Rectal smooth muscle tissue (tissue), 1 donor: Measurements from ENCODE around the gene NDUFB6.
A peak's percentile ranks its signal among the peaks of the same experiment; 100 is the strongest.
"Not testable (repeated sequence)": the region's sequence is repeated elsewhere in the genome, so short reads cannot be mapped to it uniquely, and the experiment has no call there.

Source experiments
- H3K27ac ChIP-seq: one replicate; pipeline ENCODE4 v1.7.0; 2013; ENCODE audit warnings: low read depth, low read length, inconsistent platforms
- H3K27me3 ChIP-seq: one replicate; pipeline ENCODE4 v1.7.0; 2013; ENCODE audit warnings: low read length; ENCODE audit not compliant: control insufficient read depth, insufficient read depth
- H3K36me3 ChIP-seq: one replicate; pipeline ENCODE4 v1.7.0; 2013; ENCODE audit warnings: low read length; ENCODE audit not compliant: control insufficient read depth, insufficient read depth
- H3K4me1 ChIP-seq: one replicate; pipeline ENCODE4 v1.7.0; 2013; ENCODE audit warnings: low read length; ENCODE audit not compliant: control insufficient read depth, insufficient read depth
- H3K4me3 ChIP-seq: one replicate; pipeline ENCODE4 v1.7.0; 2013; ENCODE audit warnings: low read length
- H3K9ac ChIP-seq: one replicate; pipeline ENCODE4 v1.7.0; 2013; ENCODE audit warnings: low read length

Gene NDUFB6

GRCh38 chr9:32554591-32554990, 18.4 kb downstream of the NDUFB6 start:
- H3K4me3 ChIP-seq = no peak overlapping the region
- H3K27me3 ChIP-seq = no peaks in the 10 kb centered on the region
- no peak overlapping the region for H3K9ac ChIP-seq
- H3K36me3 ChIP-seq = no peaks in the 10 kb centered on the region
- no peak overlapping the region for H3K27ac ChIP-seq
- peaks cover 3% of the 10 kb centered on the region for H3K4me1 ChIP-seq

GRCh38 chr9:32554107-32554506, 18.9 kb downstream of the NDUFB6 start:
- H3K9ac ChIP-seq = no peak overlapping the region
- H3K4me3 ChIP-seq = no peak overlapping the region
- H3K4me1 ChIP-seq = peaks cover 5% of the 10 kb centered on the region
- no peaks in the 10 kb centered on the region for H3K27me3 ChIP-seq
- no peaks in the 10 kb centered on the region for H3K36me3 ChIP-seq
- no peak overlapping the region for H3K27ac ChIP-seq

- Histone ChIP-seq H3K27me3 (no peaks in the 10 kb centered on the region), H3K9ac (peak within 1 kb of the TSS; percentile 90), H3K27ac (peak within 1 kb of the TSS; percentile 98), H3K4me3 (peak within 1 kb of the TSS; percentile 96), H3K36me3 (no peaks in the 10 kb centered on the region), H3K4me1 (peaks cover 5% of the 10 kb centered on the region)
These were observed 20.6 kb downstream of the NDUFB6 start, which contains the start of the genes SMIM27 and TOPORS for GRCh38 chr9:32552172-32552872. Gene SMIM27 (plus strand): TSS chr9:32552327. CDS start chr9:32552435, 108 bp downstream. Gene TOPORS (minus strand): TSS chr9:32552586. CDS start chr9:32552436, 150 bp downstream.

GRCh38 chr9:32551276-32552051, 21.5 kb downstream of the NDUFB6 start:
- Histone ChIP-seq H3K27me3 (no peaks in the 10 kb centered on the region), H3K4me3 (peak overlapping the region; percentile 96), H3K36me3 (no peaks in the 10 kb centered on the region), H3K27ac (peak overlapping the region; percentile 98), H3K9ac (peak overlapping the region; percentile 90), H3K4me1 (peaks cover 5% of the 10 kb centered on the region)

GRCh38 chr9:32550562-32551275, 22.2 kb downstream of the NDUFB6 start:
- Histone ChIP-seq H3K36me3 (no peaks in the 10 kb centered on the region), H3K9ac (peak overlapping the region; percentile 90), H3K27me3 (no peaks in the 10 kb centered on the region), H3K4me1 (peaks cover 5% of the 10 kb centered on the region), H3K4me3 (peak overlapping the region; percentile 96), H3K27ac (peak overlapping the region; percentile 98)

- H3K27ac ChIP-seq = peak overlapping the region; percentile 98
- peak overlapping the region; percentile 96 for H3K4me3 ChIP-seq
- no peaks in the 10 kb centered on the region for H3K27me3 ChIP-seq
- peaks cover 5% of the 10 kb centered on the region for H3K4me1 ChIP-seq
- H3K9ac ChIP-seq = peak overlapping the region; percentile 52
- no peaks in the 10 kb centered on the region for H3K36me3 ChIP-seq
These were observed 22.8 kb downstream of the NDUFB6 start for GRCh38 chr9:32550150-32550561.

GRCh38 chr9:32548213-32548612, 24.7 kb downstream of the NDUFB6 start:
- H3K36me3 ChIP-seq, H3K4me1 ChIP-seq, H3K9ac ChIP-seq, H3K27me3 ChIP-seq, H3K27ac ChIP-seq, H3K4me3 ChIP-seq: not testable (repeated sequence)

- Histone ChIP-seq H3K9ac (no peak overlapping the region), H3K4me3 (no peak overlapping the region), H3K4me1 (peaks cover 5% of the 10 kb centered on the region), H3K27me3 (no peaks in the 10 kb centered on the region), H3K36me3 (peaks cover 17% of the 10 kb centered on the region), H3K27ac (no peak overlapping the region)
These were observed 27.1 kb downstream of the NDUFB6 start for GRCh38 chr9:32545884-32546283.

- H3K36me3 ChIP-seq = peaks cover 17% of the 10 kb centered on the region
- no peaks in the 10 kb centered on the region for H3K4me1 ChIP-seq
- no peak overlapping the region for H3K9ac ChIP-seq
- no peak overlapping the region for H3K4me3 ChIP-seq
- H3K27ac ChIP-seq = no peak overlapping the region
- H3K27me3 ChIP-seq = no peaks in the 10 kb centered on the region
These were observed 29.9 kb downstream of the NDUFB6 start for GRCh38 chr9:32543047-32543446.

GRCh38 chr9:32533816-32534215, 39.1 kb downstream of the NDUFB6 start:
- Histone ChIP-seq H3K27ac (no peak overlapping the region), H3K4me1 (no peaks in the 10 kb centered on the region), H3K4me3 (no peak overlapping the region), H3K27me3 (no peaks in the 10 kb centered on the region), H3K36me3 (no peaks in the 10 kb centered on the region), H3K9ac (no peak overlapping the region)

- H3K4me3 ChIP-seq = no peak overlapping the region
These were observed 39.6 kb downstream of the NDUFB6 start for GRCh38 chr9:32533336-32533735.

GRCh38 chr9:32526707-32527048, 46.3 kb downstream of the NDUFB6 start:
- Histone ChIP-seq H3K4me3 (peak overlapping the region; percentile 94), H3K9ac (peak overlapping the region; percentile 45), H3K27me3 (no peaks in the 10 kb centered on the region), H3K4me1 (peaks cover 3% of the 10 kb centered on the region), H3K27ac (peak overlapping the region; percentile 92), H3K36me3 (no peaks in the 10 kb centered on the region)

More at GRCh38 chr9:32533336-32533735, 39.6 kb downstream of the NDUFB6 start:
- H3K27ac ChIP-seq = no peak overlapping the region
- H3K36me3 ChIP-seq = no peaks in the 10 kb centered on the region
- no peak overlapping the region for H3K9ac ChIP-seq
- no peaks in the 10 kb centered on the region for H3K4me1 ChIP-seq
- no peaks in the 10 kb centered on the region for H3K27me3 ChIP-seq
